ENCODE results near the gene HDAC5. TPM values are rescaled to one million over a fixed set of nuclear protein-coding genes. Genes with fewer than 3 reads are reported as not detected.

The HDAC5 gene
- polyA plus RNA-seq, 1 of the 3 experiments (the other 2 are of a cell fraction): 19.0 TPM

DNA sequence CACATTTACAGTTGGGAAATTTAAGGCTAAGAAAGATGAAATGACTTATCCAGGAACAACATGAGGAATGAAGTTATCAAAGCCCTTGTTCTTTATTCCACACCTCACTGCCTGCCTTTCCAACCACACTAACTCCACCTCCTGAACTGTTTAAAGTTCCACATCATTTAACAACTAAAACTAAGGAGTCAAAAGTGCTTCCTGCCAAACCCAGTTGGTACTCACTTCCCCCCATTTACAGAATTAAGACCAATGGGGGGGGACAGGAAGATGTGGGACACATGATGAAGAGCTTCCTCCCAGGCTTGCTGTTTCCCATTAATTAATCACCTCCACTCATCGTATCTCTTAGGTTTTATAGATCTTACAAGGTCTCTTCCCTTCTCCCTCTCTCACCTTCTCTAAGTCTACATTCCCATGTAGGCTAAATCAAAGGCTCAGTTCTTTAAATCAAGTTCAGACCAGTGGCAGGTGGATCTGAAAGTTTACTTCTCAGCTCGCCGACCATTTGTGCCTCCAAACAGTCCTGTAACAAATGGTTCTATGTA is 89.5 kb downstream of the HDAC5 start:
- no peaks in the 10 kb centered on the region for H3K9me2 ChIP-seq
- ChIA-PET POLR2A (no interaction called here), CTCF (no interaction called here)
- H4K20me1 ChIP-seq (ENCODE audit: insufficient read depth): no peaks in the 10 kb centered on the region
- no peak for TF ChIP-seq GABPA (IDR thresholded peaks at IDR 0.05; ENCODE audit: low read depth)
- TF ChIP-seq, protein P1, sequence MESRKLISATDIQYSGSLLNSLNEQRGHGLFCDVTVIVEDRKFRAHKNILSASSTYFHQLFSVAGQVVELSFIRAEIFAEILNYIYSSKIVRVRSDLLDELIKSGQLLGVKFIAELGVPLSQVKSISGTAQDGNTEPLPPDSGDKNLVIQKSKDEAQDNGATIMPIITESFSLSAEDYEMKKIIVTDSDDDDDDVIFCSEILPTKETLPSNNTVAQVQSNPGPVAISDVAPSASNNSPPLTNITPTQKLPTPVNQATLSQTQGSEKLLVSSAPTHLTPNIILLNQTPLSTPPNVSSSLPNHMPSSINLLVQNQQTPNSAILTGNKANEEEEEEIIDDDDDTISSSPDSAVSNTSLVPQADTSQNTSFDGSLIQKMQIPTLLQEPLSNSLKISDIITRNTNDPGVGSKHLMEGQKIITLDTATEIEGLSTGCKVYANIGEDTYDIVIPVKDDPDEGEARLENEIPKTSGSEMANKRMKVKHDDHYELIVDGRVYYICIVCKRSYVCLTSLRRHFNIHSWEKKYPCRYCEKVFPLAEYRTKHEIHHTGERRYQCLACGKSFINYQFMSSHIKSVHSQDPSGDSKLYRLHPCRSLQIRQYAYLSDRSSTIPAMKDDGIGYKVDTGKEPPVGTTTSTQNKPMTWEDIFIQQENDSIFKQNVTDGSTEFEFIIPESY (IDR thresholded peaks at IDR 0.05; ENCODE audit: borderline replicate concordance, low read depth): no peak
- TF ChIP-seq MAX (IDR thresholded peaks at IDR 0.05; ENCODE audit: low read depth): no peak
- TF ChIP-seq CHD2 (IDR thresholded peaks at IDR 0.05; ENCODE audit: low read length, partially characterized antibody): no peak
- TF ChIP-seq TEAD4 (IDR thresholded peaks at IDR 0.05; ENCODE audit: borderline replicate concordance, insufficient read depth): no peak
- no peak for TF ChIP-seq PBX3 (IDR thresholded peaks at IDR 0.05)
- no peak for TF ChIP-seq SMC3 (IDR thresholded peaks at IDR 0.05; ENCODE audit: low read depth, low read length)
- no peak for TF ChIP-seq MEF2A (IDR thresholded peaks at IDR 0.05; ENCODE audit: borderline replicate concordance, low read depth)
- no peak for TF ChIP-seq GATA2 (CRISPR knock-in tag; IDR thresholded peaks at IDR 0.05)
- TF ChIP-seq IRF3 (IDR thresholded peaks at IDR 0.05; ENCODE audit: low read depth, low read length): no peak
- TF ChIP-seq CTCF (IDR thresholded peaks at IDR 0.05): no peak
- H3F3A ChIP-seq (replicated peaks; ENCODE audit: insufficient read depth): peaks cover 8% of the 10 kb centered on the region
- no peaks in the 10 kb centered on the region; a peak in 1 of 4 replicates for H3K4me1 ChIP-seq (ENCODE audit: control insufficient read depth in 1 of 2, insufficient read depth in 2 of 2, low read depth in 1 of 2, low read length in 1 of 2)
- no peaks in the 10 kb centered on the region for H3K9me3 ChIP-seq
- no peak overlapping the region for H3K9ac ChIP-seq
- no peak overlapping the region for H3K4me2 ChIP-seq
- no peak for DNase-seq
- 79% methylated on average over 3 of the region's 3 CpGs for WGBS (ENCODE audit: low lambda C conversion rate)
- peaks cover 12% of the 10 kb centered on the region for H3K79me2 ChIP-seq (ENCODE audit: insufficient read depth)
- no peaks in the 10 kb centered on the region for H3K27me3 ChIP-seq (ENCODE audit: insufficient read depth)
- no peak overlapping the region for H3K27ac ChIP-seq (ENCODE audit: low read depth in 2 of 2, low read length in 1 of 2)
- H3K36me3 ChIP-seq (replicated peaks in 1 of 2; ENCODE audit: control insufficient read depth in 1 of 2, insufficient read depth in 2 of 2, low read length in 1 of 2): peaks cover 47 to 51% of the 10 kb centered on the region in 2 experiments
- no peak overlapping the region for H3K4me3 ChIP-seq (ENCODE audit: low read depth in 2 of 2, low read length in 1 of 2)
- H2AFZ ChIP-seq (ENCODE audit: low read depth): no peak overlapping the region
